Measurements from ENCODE around the gene CFHR2. TPM values are rescaled to one million over a fixed set of nuclear protein-coding genes. Genes with fewer than 3 reads are reported as not detected.

CFHR2 gene
- total RNA-seq, 1 experiment from 2014 or later, result not detected

DNA sequence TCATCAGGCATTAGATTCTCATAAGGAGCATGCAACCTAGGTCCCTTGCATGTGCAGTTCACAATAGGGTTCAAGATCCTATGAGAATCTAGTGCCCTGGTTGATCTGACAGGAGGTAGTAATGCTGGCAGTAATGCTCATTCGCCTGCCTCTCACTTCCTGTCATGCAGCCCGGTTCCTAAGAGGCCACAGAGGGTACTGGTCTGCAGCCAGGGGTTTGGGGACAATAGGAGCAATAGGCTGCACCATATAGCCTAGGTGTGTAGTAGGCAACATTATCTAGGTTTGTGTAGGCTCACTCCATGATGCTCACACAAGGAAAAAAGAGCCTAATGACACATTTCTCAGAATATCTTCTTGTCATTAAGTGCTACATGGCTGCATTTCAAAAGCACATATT is 59.6 kb downstream of the CFHR2 start:
- no peak for TF ChIP-seq ELF4 (CRISPR knock-in tag; IDR thresholded peaks at IDR 0.05; ENCODE audit: low read depth)
- TF ChIP-seq, protein P1, sequence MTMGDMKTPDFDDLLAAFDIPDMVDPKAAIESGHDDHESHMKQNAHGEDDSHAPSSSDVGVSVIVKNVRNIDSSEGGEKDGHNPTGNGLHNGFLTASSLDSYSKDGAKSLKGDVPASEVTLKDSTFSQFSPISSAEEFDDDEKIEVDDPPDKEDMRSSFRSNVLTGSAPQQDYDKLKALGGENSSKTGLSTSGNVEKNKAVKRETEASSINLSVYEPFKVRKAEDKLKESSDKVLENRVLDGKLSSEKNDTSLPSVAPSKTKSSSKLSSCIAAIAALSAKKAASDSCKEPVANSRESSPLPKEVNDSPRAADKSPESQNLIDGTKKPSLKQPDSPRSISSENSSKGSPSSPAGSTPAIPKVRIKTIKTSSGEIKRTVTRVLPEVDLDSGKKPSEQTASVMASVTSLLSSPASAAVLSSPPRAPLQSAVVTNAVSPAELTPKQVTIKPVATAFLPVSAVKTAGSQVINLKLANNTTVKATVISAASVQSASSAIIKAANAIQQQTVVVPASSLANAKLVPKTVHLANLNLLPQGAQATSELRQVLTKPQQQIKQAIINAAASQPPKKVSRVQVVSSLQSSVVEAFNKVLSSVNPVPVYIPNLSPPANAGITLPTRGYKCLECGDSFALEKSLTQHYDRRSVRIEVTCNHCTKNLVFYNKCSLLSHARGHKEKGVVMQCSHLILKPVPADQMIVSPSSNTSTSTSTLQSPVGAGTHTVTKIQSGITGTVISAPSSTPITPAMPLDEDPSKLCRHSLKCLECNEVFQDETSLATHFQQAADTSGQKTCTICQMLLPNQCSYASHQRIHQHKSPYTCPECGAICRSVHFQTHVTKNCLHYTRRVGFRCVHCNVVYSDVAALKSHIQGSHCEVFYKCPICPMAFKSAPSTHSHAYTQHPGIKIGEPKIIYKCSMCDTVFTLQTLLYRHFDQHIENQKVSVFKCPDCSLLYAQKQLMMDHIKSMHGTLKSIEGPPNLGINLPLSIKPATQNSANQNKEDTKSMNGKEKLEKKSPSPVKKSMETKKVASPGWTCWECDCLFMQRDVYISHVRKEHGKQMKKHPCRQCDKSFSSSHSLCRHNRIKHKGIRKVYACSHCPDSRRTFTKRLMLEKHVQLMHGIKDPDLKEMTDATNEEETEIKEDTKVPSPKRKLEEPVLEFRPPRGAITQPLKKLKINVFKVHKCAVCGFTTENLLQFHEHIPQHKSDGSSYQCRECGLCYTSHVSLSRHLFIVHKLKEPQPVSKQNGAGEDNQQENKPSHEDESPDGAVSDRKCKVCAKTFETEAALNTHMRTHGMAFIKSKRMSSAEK (CRISPR knock-in tag; IDR thresholded peaks at IDR 0.05; ENCODE audit: borderline replicate concordance), result no peak
- TF ChIP-seq ZNF263 (CRISPR knock-in tag; IDR thresholded peaks at IDR 0.05; ENCODE audit: low read depth), result no peak
- no peak for TF ChIP-seq SMAD3 (CRISPR knock-in tag; IDR thresholded peaks at IDR 0.05; ENCODE audit: borderline replicate concordance)
- TF ChIP-seq, protein P2, sequence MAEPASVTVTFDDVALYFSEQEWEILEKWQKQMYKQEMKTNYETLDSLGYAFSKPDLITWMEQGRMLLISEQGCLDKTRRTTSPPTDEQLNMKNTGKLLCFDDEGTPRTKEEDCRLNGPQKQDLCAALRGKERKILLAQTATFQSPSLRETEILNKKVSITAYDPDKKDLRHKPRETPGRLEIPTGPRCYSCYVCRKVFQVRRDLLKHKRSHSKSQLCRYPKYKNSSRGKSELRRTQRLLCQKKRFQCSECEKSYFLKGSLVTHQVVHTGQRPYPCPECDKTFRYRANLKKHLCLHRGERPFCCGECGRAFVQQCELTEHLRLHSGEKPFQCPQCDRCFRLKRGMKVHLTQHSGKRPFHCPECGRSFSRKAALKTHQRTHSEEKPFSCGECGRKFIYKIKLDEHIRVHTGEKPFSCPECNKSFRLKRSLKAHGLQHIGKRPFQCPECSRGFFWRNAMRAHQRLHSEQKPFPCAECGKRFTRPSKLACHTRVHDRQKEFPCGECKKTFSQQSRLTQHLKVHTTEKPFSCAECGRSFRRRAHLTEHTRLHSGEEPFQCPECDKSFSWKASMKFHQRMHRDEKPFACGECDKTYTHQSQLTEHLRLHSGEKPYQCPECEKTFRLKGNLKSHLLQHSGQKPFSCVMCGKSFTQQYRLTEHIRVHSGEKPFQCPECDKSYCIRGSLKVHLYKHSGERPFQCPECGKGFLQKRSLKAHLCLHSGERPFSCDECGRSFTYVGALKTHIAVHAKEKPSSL (CRISPR knock-in tag; conservative IDR thresholded peaks at IDR 0.05), result no peak
- TF ChIP-seq, protein P3, sequence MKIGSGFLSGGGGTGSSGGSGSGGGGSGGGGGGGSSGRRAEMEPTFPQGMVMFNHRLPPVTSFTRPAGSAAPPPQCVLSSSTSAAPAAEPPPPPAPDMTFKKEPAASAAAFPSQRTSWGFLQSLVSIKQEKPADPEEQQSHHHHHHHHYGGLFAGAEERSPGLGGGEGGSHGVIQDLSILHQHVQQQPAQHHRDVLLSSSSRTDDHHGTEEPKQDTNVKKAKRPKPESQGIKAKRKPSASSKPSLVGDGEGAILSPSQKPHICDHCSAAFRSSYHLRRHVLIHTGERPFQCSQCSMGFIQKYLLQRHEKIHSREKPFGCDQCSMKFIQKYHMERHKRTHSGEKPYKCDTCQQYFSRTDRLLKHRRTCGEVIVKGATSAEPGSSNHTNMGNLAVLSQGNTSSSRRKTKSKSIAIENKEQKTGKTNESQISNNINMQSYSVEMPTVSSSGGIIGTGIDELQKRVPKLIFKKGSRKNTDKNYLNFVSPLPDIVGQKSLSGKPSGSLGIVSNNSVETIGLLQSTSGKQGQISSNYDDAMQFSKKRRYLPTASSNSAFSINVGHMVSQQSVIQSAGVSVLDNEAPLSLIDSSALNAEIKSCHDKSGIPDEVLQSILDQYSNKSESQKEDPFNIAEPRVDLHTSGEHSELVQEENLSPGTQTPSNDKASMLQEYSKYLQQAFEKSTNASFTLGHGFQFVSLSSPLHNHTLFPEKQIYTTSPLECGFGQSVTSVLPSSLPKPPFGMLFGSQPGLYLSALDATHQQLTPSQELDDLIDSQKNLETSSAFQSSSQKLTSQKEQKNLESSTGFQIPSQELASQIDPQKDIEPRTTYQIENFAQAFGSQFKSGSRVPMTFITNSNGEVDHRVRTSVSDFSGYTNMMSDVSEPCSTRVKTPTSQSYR (CRISPR knock-in tag; IDR thresholded peaks at IDR 0.05), result no peak
- no peak for TF ChIP-seq NFATC4 (CRISPR knock-in tag; IDR thresholded peaks at IDR 0.05)
- POLR2A ChIA-PET, result no interaction called here

DNA sequence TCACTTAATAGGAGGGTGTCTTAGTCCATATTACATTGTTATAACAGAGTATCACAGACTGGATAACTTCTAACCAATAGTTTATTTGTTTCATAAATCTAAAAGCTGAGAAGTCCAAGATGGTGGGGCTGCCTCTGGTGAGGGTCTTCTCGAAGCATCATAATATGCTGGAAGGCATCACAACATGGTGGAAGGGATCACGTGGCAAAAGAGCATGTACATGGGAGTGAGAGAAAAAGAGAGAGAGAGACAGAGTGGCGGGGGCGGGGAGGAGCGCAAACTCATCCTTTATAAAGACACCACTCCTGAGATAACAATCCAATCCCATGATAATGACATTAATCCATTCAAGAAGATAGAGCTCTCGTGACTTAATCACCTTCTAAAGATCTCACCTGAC is 65.3 kb downstream of the CFHR2 start:
- CTCF ChIA-PET, result no interaction called here
- H3K9me3 Mint-ChIP-seq, result peaks cover 19% of the 10 kb centered on the region
- no peak for DNase-seq (ENCODE audit: low spot score)
- H3K4me3 Mint-ChIP-seq, result no peak overlapping the region
- ATAC-seq, result no peak
- H3K27me3 Mint-ChIP-seq (ENCODE audit: low read depth), result no peaks in the 10 kb centered on the region
- POLR2A ChIA-PET, result no interaction called here
- peaks cover 12% of the 10 kb centered on the region for H3K36me3 Mint-ChIP-seq
- no peaks in the 10 kb centered on the region for H3K4me1 Mint-ChIP-seq
- H3K27ac Mint-ChIP-seq, result no peak overlapping the region
- TF ChIP-seq, protein P4, sequence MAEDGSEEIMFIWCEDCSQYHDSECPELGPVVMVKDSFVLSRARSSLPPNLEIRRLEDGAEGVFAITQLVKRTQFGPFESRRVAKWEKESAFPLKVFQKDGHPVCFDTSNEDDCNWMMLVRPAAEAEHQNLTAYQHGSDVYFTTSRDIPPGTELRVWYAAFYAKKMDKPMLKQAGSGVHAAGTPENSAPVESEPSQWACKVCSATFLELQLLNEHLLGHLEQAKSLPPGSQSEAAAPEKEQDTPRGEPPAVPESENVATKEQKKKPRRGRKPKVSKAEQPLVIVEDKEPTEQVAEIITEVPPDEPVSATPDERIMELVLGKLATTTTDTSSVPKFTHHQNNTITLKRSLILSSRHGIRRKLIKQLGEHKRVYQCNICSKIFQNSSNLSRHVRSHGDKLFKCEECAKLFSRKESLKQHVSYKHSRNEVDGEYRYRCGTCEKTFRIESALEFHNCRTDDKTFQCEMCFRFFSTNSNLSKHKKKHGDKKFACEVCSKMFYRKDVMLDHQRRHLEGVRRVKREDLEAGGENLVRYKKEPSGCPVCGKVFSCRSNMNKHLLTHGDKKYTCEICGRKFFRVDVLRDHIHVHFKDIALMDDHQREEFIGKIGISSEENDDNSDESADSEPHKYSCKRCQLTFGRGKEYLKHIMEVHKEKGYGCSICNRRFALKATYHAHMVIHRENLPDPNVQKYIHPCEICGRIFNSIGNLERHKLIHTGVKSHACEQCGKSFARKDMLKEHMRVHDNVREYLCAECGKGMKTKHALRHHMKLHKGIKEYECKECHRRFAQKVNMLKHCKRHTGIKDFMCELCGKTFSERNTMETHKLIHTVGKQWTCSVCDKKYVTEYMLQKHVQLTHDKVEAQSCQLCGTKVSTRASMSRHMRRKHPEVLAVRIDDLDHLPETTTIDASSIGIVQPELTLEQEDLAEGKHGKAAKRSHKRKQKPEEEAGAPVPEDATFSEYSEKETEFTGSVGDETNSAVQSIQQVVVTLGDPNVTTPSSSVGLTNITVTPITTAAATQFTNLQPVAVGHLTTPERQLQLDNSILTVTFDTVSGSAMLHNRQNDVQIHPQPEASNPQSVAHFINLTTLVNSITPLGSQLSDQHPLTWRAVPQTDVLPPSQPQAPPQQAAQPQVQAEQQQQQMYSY (CRISPR knock-in tag; IDR thresholded peaks at IDR 0.05), result no peak
- TF ChIP-seq ZNF423 (CRISPR knock-in tag; IDR thresholded peaks at IDR 0.05), result no peak
- TF ChIP-seq SMAD4 (CRISPR knock-in tag; IDR thresholded peaks at IDR 0.05), result no peak
- TF ChIP-seq CREM (CRISPR knock-in tag; IDR thresholded peaks at IDR 0.05), result no peak
- no peak for TF ChIP-seq SMAD3 (CRISPR knock-in tag; IDR thresholded peaks at IDR 0.05; ENCODE audit: borderline replicate concordance)

More for the DNA sequence above, 59.6 kb downstream of the CFHR2 start:
- Mint-ChIP-seq H3K4me1 (no peaks in the 10 kb centered on the region), H3K36me3 (no peaks in the 10 kb centered on the region), H3K27ac (no peak overlapping the region), H3K27me3 (ENCODE audit: low read depth) (no peaks in the 10 kb centered on the region), H3K9me3 (peaks cover 10% of the 10 kb centered on the region), H3K4me3 (no peak overlapping the region)
- CTCF ChIA-PET, result no interaction called here
- DNase-seq (ENCODE audit: low spot score) (no peak), ATAC-seq (no peak)

Other genes with a start within 250 kb of the CFHR2 start
- 0.24 to 0.80 TPM (median 0.27 TPM) in 3 replicates for gene CFHR3, start 168.9 kb upstream of the CFHR2 start, total RNA-seq (2021)
- gene CFHR1, start 124.0 kb upstream of the CFHR2 start, total RNA-seq (2021), result 0.14 to 0.20 TPM (median 0.16 TPM) in 3 replicates
- gene CFHR4, start 55.7 kb upstream of the CFHR2 start, total RNA-seq (2021), result 0.42 TPM in 1 of 3 replicates, not detected in the others
- gene CFHR5, start 33.8 kb downstream of the CFHR2 start, total RNA-seq (2021), result not detected in 3 replicates
- gene F13B, start 123.5 kb downstream of the CFHR2 start, total RNA-seq (2021), result not detected in 3 replicates
- gene ASPM, start 202.9 kb downstream of the CFHR2 start, total RNA-seq (2021), result 39.0 to 44.5 TPM (median 40.5 TPM) in 3 replicates